Suprapubic skin (tissue), 3 donors: ENCODE results near the gene OR2T5.

Source experiments
- EP300 ChIP-seq: sonication (generic); formaldehyde crosslinking; IDR thresholded peaks from one replicate; pipeline ENCODE4 v1.6.1; 2017; ENCODE audit warnings: antibody characterized with exemption
- TF ChIP-seq, protein P1 (sequence below), 2 donors: fragments of 200-600 bp in 1 of 2; fragments of 450-650 bp in 1 of 2; sonication (generic) in 1 of 2; IDR thresholded peaks; one replicate each; pipeline ENCODE4 v1.5.1; 2016 to 2019; ENCODE audit warnings: antibody characterized with exemption in 2 of 2, mild to moderate bottlenecking in 1 of 2, moderate library complexity in 1 of 2

DNA sequence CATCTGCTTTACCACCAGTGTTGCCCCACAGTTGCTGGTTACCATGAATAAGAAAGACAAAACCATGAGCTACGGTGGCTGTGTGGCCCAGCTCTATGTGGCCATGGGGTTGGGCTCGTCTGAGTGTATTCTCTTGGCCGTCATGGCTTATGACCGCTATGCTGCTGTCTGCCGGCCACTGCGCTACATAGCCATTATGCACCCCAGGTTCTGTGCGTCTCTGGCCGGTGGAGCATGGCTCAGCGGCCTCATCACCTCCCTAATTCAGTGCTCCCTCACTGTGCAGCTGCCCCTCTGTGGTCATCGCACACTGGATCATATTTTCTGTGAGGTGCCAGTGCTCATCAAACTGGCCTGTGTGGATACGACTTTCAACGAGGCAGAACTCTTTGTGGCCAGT is 33.5 kb downstream of the OR2T5 start:
- TF ChIP-seq, protein P1, sequence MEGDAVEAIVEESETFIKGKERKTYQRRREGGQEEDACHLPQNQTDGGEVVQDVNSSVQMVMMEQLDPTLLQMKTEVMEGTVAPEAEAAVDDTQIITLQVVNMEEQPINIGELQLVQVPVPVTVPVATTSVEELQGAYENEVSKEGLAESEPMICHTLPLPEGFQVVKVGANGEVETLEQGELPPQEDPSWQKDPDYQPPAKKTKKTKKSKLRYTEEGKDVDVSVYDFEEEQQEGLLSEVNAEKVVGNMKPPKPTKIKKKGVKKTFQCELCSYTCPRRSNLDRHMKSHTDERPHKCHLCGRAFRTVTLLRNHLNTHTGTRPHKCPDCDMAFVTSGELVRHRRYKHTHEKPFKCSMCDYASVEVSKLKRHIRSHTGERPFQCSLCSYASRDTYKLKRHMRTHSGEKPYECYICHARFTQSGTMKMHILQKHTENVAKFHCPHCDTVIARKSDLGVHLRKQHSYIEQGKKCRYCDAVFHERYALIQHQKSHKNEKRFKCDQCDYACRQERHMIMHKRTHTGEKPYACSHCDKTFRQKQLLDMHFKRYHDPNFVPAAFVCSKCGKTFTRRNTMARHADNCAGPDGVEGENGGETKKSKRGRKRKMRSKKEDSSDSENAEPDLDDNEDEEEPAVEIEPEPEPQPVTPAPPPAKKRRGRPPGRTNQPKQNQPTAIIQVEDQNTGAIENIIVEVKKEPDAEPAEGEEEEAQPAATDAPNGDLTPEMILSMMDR (IDR thresholded peaks at IDR 0.05), result no peak
- no peak for TF ChIP-seq EP300
